GM19025 (cell line): Measurements from ENCODE around the gene DCHS2.

ENCODE experiments used
- ATAC-seq: cut with Tn5 transposase; IDR thresholded peaks from one replicate; pipeline ENCODE4 v1.9.1; 2021; ENCODE audit warnings: mild to moderate bottlenecking, low read depth, moderate library complexity; ENCODE audit not compliant: unreplicated experiment

DCHS2 gene

DNA sequence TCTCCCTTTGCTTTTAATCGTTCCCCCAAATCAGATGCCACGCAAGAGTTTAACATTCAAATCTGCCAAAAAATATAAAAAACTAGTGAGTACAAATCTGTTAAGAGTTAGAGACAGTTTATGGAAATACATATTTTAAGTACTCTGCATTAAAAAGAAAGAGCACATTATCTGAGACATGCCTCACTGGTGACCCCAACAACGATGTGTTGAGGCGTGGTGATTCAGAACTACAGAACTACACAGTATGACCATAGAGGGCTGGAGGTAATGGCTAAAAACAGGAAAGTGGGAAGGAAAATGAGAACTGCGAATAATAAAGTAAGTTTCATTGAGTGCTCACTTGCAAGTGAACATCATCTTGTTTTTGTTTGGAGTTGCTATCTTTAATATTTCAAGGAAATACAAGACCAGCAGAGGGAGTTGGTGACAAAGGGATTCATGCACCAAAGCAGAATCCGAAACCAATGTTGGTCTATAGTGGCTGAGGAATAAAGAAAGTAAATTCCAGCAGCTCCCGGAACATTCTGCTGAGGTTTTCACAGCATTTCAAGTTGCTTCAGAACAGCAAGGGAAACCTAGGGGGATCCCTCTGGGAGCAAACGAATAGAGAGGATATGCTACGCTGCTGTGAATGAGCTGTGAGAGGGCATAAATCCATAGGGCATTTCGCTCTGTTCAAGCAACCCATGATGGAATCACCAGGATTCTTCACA lies 92.2 kb downstream of the DCHS2 start:
- no peak for ATAC-seq

DNA sequence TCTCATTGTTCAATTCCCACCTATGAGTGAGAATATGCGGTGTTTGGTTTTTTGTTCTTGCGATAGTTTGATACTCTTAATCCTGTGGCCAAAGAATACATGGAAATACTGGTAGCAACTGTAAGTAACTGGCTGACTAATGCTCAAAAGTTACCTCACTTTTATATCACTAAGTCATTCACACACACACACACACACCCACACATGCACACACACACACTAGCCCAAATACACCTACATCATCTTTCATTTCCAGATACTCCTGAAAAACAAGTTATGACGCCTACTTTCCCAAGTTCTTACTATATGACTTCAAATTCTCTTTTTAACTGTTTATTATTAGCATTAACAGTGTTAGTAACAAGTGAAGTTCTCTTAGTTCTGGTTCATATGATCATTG lies 101.3 kb downstream of the DCHS2 start:
- ATAC-seq: no peak

DNA sequence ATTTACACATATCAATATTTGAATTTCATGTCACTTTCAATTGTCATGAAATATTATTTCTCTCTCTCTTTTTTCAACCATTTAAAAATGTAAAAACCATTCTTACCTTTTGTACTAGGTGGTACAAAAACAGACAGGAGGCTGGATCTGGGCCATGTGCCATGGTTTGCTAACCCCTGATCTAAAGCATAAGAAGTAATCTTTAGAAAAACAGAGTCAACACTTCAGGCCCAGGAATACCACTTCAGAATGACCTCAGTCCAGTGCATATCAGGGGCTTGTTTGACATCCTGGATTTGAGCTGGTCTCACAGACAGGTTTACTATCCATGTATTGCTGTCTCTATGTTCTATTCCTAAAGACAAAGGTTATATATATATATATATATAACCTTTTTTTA lies 102.5 kb downstream of the DCHS2 start:
- no peak for ATAC-seq

DNA sequence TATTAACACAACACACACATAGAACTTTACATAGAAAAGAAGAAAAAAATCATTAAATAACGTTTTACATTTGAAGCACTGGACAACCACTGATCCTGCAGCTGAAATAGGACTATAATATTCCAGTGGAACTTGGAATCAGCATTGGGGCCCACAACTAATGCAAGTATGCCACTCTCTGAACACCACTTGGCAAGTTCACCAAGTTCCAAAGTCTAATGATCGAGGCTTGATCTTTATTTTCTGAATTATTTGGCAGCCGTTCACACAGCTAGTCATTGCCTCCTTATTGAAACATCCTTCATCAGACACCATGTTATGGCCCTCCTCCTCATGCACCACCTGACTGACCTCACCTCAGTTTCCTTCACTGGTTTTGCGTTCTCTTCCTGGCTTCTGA lies 107.6 kb downstream of the DCHS2 start:
- no peak for ATAC-seq

DNA sequence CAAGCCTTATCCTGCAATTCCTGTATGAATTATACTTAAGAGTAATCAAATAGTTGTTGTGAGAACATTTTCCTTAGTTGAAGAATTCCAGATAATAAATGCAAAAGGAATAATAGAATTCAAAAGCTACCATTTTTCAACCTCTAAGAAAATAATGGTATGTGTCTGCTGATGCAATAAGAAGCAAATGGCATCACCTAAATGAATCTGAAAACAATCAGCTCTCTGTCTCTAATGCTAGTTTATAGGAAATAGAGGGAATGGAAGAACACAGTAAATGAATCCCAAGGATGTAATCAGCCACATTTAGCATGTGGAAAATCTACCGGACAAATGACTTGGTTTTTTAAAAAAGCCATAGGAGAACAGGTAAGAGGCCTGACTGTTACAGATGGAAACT lies 115.1 kb downstream of the DCHS2 start:
- ATAC-seq: no peak

DNA sequence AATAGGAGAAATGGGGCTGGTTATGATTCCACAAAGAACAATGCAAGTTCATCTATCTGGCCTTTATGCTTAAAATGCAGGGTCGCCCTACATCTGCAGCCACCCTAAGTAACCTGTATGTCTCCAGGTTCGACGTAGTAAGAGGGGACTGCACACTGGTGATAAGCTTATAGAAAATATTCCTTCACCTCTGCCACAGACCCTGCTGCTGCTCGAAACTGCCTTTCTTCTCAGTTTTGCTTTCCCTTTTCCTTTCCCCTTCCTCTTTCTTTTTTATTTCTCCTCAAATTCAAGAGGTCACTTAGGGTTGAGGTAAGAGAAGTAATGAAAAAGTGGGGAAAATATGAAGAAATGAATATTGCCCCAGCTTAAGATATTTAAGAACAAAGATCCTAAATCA lies 123.5 kb downstream of the DCHS2 start:
- ATAC-seq: peak; percentile 64

DNA sequence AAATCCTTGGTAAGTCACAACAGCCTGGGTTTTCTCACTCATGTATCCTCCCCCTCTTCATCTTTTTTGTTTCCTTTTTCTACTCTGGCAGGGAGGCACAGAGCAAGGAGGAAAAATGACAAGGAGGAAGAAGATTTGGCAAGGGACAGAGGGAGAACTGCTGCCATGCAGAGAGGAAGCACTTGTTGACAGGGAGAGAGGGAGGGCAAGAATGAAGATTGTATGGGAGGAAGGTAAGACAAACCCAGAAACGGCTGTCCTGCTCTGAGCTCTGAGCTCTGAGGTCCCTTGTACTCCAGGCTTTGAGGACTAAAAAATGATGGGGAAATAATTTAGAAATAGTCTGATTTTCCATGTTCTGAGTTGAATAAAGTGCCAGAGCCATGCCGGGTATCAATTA lies 123.9 kb downstream of the DCHS2 start:
- no peak for ATAC-seq

DNA sequence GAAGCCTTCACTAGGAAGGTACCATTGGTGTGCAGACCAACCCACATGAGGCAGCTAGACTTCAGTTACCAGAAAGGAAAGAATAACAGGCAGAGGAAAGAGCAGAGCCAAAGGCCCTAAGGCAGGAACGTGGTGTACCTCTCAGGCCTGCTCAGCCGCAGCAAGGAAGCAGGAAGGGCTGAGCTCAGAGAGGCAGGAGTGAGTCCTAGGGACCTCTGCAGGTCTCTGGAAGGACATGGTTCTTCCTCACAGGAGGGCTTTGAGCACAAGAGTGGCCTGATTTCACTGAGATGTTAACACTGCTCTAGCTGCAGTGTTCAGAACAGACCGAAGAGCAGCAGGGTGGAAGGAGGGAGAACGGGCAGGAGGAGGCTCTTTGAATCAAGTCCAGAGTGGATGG lies 124.6 kb downstream of the DCHS2 start:
- ATAC-seq: no peak

DNA sequence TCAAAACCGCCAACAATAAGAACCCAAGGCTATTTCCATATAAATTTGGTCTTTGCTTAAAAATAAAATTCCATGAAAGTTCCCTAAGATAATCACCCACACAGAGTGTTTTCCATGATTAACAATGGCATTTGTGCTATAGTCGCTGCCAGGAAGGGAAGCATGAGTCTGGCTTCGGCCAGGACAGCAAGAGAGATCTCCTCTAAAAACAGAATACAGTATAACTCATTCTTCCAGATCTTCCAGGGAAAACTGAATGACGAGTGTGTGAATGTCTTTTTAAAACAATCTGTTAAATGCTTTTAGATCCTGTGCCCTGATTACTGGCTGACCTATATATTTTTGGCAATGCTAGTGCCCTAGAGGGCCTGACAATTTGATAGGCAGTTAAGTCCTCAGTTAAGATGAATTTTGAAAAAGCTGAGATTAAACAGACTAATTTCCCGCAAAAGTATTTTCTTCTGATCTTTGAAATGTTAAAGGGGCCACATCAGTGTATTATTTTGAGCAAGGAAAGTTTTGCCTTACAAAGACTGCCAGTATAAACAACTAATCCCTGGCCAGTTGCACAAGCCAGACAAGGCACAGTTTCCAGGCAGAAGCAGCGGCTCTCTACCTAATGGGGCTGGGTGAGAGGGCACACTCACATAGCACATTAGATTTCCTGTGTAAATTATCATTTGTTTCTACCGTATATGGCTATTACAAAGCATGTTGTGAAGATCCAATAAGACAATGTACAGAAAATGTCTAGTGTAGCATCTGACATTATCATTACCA lies 127.3 kb downstream of the DCHS2 start:
- ATAC-seq: no peak

DNA sequence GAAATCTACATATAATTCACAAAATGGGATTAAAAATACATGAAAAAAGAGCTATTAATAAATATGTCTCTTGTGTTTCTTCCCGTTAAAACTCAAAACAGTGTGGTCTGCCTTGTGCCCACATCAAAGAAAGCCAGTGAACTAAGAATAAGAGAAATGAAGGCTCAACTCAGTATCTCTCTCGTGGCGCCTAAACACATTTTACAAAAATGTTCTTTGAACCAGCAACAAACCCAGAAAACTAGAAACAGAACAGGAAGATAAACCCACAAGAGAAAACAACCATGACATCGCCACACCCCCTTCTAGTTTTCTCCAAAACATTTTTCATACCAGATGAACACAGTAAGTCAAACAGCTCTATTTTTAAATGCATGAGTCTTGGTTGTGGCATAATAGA lies 130.1 kb downstream of the DCHS2 start:
- no peak for ATAC-seq

DNA sequence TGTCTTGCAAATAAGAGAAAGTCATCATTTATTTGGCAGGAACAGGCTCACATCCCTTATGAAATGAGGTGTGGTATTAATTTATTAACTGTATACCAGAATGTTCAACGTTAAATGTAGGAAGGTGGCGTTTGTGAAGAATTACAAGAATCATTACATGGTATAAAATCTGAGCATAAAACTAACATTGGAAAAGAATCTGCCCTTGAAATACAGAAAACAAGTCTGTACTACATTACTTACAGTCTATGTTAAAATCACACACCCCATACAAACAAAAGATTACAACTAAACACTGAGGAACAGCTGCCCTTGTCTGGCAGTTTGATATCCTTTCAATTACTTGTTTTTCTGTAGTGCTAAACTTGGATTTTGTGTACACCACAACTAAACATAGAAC lies 131.1 kb downstream of the DCHS2 start:
- no peak for ATAC-seq

DNA sequence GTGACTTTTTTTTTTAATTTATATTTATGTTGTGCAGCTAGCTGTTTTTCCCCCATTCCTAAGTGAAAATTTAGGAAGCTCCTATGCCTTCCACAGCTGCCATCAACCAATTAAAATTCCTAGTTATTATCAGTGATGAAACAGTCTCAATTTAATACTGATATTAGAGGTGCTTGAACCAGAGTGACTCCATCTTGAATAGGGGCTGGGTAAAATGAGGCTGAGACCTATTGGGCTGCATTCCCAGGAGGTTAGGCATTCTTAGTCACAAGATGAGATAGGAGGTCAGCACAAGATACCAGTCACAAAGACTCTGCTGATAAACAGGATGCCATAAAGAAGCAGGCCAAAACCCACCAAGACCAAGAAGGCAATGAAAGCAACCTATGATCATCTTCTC lies 136.7 kb downstream of the DCHS2 start:
- no peak for ATAC-seq

DNA sequence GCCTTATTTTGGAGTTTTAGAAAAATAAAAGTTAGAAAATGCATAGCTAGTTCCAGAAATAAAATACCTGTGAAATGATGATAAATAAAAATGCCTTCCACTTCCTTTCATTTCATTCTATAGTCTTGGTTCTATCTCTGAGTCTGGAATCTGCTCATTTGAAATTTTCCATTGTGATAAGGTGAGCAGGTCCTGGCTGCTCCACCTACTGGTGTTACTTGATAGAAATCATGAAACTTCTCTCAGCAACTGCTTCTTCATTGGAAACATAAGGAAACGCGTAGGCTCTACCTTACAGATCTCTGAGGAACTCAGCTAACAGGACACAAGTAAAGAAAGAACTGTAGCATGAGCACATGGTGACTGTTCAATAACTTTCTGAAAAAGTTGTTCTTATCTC lies 141.8 kb downstream of the DCHS2 start:
- no peak for ATAC-seq

DNA sequence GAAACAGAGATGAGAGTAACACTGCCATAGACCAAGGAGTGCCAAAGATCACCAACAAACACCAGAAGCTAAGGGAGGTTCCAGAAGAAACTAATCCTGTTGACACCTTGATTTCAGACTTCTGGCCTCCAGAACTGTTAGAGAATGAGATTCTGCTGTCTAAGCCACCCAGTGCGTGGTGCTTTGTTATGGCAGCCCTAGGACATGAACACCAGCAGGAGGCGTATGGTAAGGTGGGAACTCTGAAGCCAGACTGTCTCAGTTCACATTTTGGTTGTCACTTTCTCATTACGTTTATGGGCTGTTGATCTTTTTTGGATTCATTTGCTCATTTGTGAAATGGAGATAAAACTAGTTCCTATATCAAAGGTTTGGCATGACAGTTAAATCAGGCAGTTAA lies 142.9 kb downstream of the DCHS2 start:
- no peak for ATAC-seq

DNA sequence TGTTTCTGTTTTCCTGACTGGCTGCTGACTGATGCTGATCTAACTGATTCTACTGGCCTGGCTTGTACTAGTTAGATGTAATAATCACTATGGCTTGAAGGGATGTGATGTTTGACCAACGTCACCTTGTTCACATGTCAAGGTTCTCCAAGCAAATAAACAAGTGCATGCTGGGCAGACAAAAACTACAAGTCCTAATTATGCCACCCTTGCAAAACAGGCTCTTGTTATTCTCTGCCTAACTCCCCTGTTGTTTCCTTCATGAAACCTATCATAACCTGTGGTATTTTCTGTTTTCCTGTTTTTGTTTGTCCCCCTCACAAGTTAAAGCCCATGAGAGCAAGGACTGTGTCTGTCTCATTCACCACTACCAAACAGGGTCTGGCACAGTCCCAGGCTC lies 146.2 kb downstream of the DCHS2 start:
- no peak for ATAC-seq

DNA sequence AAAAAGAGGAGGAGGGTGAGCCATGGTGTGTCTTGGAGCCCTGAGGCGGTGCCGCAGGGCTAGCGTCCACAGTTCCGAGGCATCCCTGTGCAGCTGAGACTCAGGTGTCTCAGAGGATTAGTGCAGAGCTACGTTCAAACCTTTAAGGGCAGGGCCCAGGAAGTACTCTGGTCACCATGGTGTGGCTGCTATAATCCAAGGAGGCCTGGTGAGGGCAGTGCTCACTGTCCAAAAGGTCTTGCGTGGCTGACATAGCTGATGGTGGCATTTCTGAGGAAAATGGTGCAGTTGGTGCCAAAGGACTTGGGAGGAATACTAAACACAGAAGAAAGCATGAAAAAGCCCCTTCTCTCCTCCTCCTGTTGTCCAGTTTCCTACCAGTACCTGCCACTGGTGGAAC lies 146.9 kb downstream of the DCHS2 start:
- ATAC-seq: no peak

DNA sequence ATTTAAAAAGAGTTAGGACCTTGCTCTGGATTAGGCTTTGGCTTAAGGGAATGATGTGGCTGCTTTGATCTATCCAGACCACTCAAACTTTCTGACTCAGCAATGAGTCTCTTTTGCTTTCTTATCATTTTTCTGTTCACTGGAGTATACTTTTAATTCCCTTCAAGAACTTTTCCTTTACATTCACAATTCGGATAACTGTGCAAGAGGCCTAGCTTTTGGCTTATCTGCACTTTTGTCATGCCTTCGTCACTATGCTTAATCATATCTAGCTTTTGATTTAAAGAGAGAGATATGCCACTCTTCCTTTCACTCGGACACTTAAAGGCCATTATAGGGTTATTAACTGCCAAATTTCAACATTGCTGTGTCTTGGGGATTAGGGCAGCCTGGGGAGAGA lies 147.9 kb downstream of the DCHS2 start:
- no peak for ATAC-seq

DNA sequence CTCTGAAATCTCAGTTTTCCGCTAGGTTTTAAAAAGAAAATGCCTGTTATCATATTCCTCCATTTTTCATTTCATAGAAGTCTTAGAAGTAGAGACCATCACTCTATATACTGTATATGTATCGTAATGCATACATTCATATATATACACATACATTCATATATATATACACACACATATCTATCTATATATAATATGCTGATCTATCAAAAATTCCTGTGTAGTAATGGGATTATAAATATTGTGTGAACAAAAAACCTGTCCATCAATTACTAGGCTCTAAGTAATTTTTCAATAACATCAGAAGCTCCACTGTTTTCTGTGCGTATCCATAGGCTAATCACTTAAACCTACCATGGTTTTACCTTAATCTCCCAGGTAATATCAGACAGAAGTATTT lies 150.2 kb downstream of the DCHS2 start:
- ATAC-seq: no peak

DNA sequence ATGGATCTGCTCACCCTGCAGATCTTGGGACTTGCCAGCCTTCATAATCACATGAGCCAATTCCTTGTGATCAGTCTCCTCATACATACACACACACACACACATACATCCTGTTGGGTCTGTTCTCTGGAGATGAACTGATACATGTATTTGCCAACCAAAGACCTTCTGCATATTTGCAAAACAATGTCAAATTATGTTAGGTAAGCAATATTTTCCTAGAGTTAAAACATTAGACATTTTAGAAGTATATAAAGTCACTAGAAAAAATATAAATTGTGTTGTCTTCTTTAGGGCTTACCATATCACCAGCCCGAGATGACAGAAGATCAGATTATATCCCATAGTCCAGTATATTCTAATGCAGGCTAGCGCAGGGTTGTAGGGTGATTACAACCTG lies 156.0 kb downstream of the DCHS2 start:
- ATAC-seq: no peak

DNA sequence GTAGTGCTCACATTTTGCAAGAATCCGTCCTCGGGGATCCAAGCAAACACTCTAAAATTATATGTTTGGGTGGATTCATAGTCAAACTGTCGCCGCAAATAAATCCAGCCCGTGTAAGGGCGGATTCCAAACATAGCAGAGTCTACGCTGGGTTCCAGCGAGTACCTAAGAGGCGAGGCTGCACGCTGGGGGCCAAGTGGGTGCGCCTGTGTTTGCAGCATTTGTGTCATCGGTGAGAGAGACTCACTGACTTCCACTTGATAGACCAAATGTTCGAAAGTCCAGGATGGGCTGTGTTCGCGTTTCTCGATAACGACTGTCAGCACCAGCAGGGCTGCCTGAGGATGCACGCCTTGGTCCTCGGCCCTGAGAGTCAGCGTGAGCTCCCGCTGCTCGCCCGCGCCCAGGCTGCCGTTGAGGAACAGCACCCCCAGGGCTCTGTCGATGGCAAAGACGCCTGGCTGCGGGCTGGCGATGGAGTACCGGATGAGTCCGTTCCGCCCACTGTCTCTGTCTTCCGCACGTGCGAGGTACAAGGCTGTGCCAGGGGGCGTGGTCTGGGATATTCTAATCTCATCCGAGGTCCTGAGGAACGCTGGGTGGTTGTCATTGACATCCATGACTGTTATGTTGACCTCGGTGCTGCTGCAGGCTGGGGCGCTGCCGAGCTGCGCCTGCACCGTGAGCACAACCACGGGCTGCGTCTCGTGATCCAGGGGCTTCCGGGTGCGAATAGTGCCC lies 158.7 kb downstream of the DCHS2 start:
- peak; percentile 84 for ATAC-seq

DNA sequence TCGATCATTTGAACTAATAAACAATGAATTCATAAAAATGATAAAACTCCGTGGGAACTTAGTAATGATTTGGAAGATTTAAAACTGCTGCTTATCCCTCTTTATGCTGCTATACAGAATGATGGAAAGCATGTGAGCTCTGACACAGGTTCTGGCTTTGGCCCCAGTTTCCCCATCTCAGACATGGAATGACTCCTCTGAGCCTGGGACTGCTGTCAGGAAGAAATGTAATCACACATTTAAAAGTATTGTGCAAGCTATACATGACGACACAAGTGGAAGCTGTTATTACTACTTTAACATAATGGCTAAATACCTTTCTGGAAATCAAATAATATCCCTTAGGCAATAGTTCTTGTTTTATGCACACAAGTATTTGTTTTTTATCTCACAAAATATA lies 161.7 kb downstream of the DCHS2 start:
- ATAC-seq: no peak
